ENCODE results near the gene JAG2.

DNA sequence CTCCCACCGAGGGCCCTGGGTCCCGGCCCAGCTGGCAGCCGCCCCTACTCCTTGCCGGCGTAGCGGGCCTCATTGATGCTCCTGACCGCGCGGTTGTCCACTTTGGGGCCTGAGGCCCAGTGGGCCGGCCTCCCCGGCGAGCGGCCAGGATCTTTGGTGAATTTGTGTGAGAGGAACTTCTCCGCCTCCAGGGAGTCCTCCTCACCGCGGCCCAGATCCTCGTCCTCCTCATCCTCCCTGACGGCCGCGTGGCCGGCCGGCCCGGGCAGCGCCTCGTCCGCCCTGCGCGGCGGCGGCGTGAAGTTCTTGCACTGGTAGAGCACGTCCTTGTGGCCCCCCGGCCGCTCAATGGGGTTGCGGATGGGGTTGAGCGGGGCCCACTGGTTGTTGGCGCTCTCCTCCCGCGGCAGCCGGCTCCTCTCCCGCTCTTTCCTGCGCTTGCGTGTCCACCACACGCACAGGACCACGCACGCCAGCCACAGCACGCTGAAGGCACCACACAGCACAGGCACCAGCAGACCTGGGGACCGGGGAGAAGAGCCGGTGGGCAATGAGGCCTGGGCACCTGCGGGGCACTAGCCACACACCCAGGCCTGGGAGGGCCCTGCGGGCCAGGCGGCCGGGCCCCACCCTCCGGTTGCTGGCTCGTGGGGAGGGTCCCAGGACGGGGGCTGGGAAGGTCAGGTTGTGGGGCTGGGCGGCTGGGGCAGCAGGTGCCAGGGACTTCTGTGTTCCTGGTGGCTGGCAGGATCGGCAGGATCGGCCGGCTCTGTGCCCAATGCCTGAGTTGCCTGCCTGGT, 25.7 kb downstream of the JAG2 start:
- TF ChIP-seq POLR2AphosphoS5 (IDR thresholded peaks at IDR 0.05; ENCODE audit: low read depth, low read length) (no peak), POLR2A (IDR thresholded peaks at IDR 0.05; ENCODE audit: low read depth, low read length) (no peak)

Measured in GM12891 (cell line).